CD4-positive, alpha-beta T cell (primary cell): ENCODE data around the gene KLF13. TPM values are rescaled to one million over a fixed set of nuclear protein-coding genes. Genes with fewer than 3 reads are reported as not detected.
A peak's percentile ranks its signal among the peaks of the same experiment; 100 is the strongest.

ENCODE experiments used
- ATAC-seq: fragments of 200-7000 bp; cut with Tn5 transposase; one replicate; pipeline ENCODE4 v1.10.0; 2022; ENCODE audit warnings: mild to moderate bottlenecking; ENCODE audit not compliant: poor library complexity
- CTCF ChIA-PET: fragments of 350-600 bp; sonication (Branson Sonifier 250); formaldehyde crosslinking; loops from one replicate; lab custom pipeline; 2021; ENCODE audit warnings: antibody characterized with exemption, inconsistent platforms; lab: Charles Lee
- POLR2A ChIA-PET: fragments of 350-600 bp; sonication (Branson Sonifier 250); formaldehyde crosslinking; loops from one replicate; lab custom pipeline; 2021; ENCODE audit warnings: antibody characterized with exemption, inconsistent platforms; lab: Charles Lee
- DNase-seq, 14 experiments: peaks; one replicate each; pipeline ENCODE4 v3.0.0-alpha.2; 2013 to 2020; ENCODE audit warnings: mixed read lengths in 2 of 14
- H3K27ac ChIP-seq, 2 donors: one replicate each; pipeline versions ENCODE4 v1.5.1 to v1.7.0; 2013; ENCODE audit warnings: low read length in 2 of 2, low read depth in 1 of 2, mild to moderate bottlenecking in 1 of 2
- H3K27me3 ChIP-seq, 2 experiments: 1 replicate in 1 of 2; 2 replicates in 1 of 2; pipeline versions ENCODE4 v1.6.1 to v1.7.0; 2013; ENCODE audit warnings: low read length in 2 of 2, control low read depth in 1 of 2, mild to moderate bottlenecking in 1 of 2, moderate library complexity in 1 of 2; ENCODE audit not compliant: insufficient read depth in 2 of 2, control insufficient read depth in 1 of 2
- H3K36me3 ChIP-seq: one replicate; pipeline ENCODE4 v1.6.1; 2013; ENCODE audit warnings: low read length, control low read depth; ENCODE audit not compliant: insufficient read depth
- H3K4me1 ChIP-seq: one replicate; pipeline ENCODE4 v1.6.1; 2013; ENCODE audit warnings: low read length, control low read depth; ENCODE audit not compliant: insufficient read depth
- H3K4me3 ChIP-seq: one replicate; pipeline ENCODE4 v1.5.1; 2013; ENCODE audit warnings: mild to moderate bottlenecking, low read length, moderate library complexity
- H3K9me3 ChIP-seq, 2 experiments: 1 replicate in 1 of 2; 2 replicates in 1 of 2; pipeline versions ENCODE4 v1.6.1 to v1.7.0; 2013; ENCODE audit warnings: low read length in 2 of 2, mild to moderate bottlenecking in 2 of 2, control low read depth in 1 of 2, moderate library complexity in 1 of 2; ENCODE audit not compliant: control insufficient read depth in 1 of 2, insufficient read depth in 1 of 2
- H3K27ac Mint-ChIP-seq: one replicate; pipeline ENCODE4 v1.8.0; 2020; ENCODE audit warnings: mixed read lengths
- H3K27me3 Mint-ChIP-seq: one replicate; pipeline ENCODE4 v1.8.0; 2021; ENCODE audit warnings: mixed read lengths
- H3K36me3 Mint-ChIP-seq: one replicate; pipeline ENCODE4 v1.8.0; 2021; ENCODE audit warnings: low read depth, mixed read lengths
- H3K4me1 Mint-ChIP-seq: one replicate; pipeline ENCODE4 v1.8.0; 2021; ENCODE audit warnings: low read depth, mixed read lengths
- H3K4me3 Mint-ChIP-seq: one replicate; pipeline ENCODE4 v1.8.0; 2020; ENCODE audit warnings: mild to moderate bottlenecking, mixed read lengths
- H3K9me3 Mint-ChIP-seq: one replicate; pipeline ENCODE4 v1.8.0; 2020; ENCODE audit warnings: mixed read lengths
- CTCF ChIP-seq: fragments of 200-600 bp; IDR thresholded peaks from one replicate; pipeline ENCODE4 v1.8.0; 2022; ENCODE audit warnings: antibody characterized with exemption, mild to moderate bottlenecking
- intact Hi-C, 2 experiments: fragments of 100-400 bp; cut with DNase I in 1 of 2; cut with micrococcal nuclease in 1 of 2; formaldehyde crosslinking; loops; one replicate each; pipeline versions ENCODE4 v1.15.1 to v1.9.0; 2023 to 2025; cut with DNase I, micrococcal nuclease
- total RNA-seq, 174 experiments: library from RNA in 2 of 174; stranded (reverse) in 2 of 174; gene quantifications; one replicate each; pipeline ENCODE4 v1.2.3 and lab custom pipeline; 2021 to 2026

Gene KLF13
- total RNA-seq, 2 experiments from 2014 or later, result 284 to 308 TPM

- ATAC-seq, result no peak
- POLR2A ChIA-PET, result interaction anchor here (0.7 to 9.1 kb wide), 19 partner anchors 9 to 163 kb away, joined by 3 to 566 read pairs (median 13); no protein-coding TSS in a partner anchor
Observed at GRCh38 chr15:31324806-31325594, 1.6 kb upstream of the KLF13 start.

GRCh38 chr15:31325595-31326155 lies 960 bp upstream of the KLF13 start:
- DNase-seq, result peak; percentile 37 to 83 (median 67)
- TF ChIP-seq CTCF, result no peak
- peaks cover 38% of the 10 kb centered on the region for H3K4me1 ChIP-seq
- H3K27me3 ChIP-seq, result no peaks in the 10 kb centered on the region
- H3K27ac ChIP-seq, result peak overlapping the region; percentile 71 to 95
- H3K4me3 ChIP-seq, result peak overlapping the region; percentile 59
- no peaks in the 10 kb centered on the region for H3K27me3 Mint-ChIP-seq
- ATAC-seq, result no peak
- peak overlapping the region; percentile 95 for H3K4me3 Mint-ChIP-seq
- H3K9me3 ChIP-seq, result no peaks in the 10 kb centered on the region
- peak overlapping the region; percentile 96 for H3K27ac Mint-ChIP-seq
- no peaks in the 10 kb centered on the region for H3K9me3 Mint-ChIP-seq
- peaks cover 11% of the 10 kb centered on the region for H3K36me3 ChIP-seq
- intact Hi-C loops, result loop anchor here (1.0 to 10.0 kb wide), 7 partner anchors 59 to 1872 kb away; partner anchors contain the start of gene OTUD7A (in 1 of the 2)
- peaks cover 58% of the 10 kb centered on the region for H3K4me1 Mint-ChIP-seq
- ChIA-PET CTCF (interaction anchor here (0.8 to 4.8 kb wide), 9 partner anchors 9 to 164 kb away, joined by 3 to 23 read pairs (median 3); no protein-coding TSS in a partner anchor), POLR2A (interaction anchor here (0.7 to 9.1 kb wide), 37 partner anchors 10 to 700 kb away, joined by 3 to 566 read pairs (median 8); partner anchors contain the start of gene ARHGAP11B)
- H3K36me3 Mint-ChIP-seq, result peaks cover 35% of the 10 kb centered on the region

More at GRCh38 chr15:31324806-31325594, 1.6 kb upstream of the KLF13 start:
- peaks cover 28% of the 10 kb centered on the region for H3K36me3 Mint-ChIP-seq
- no peak for TF ChIP-seq CTCF
- DNase-seq, result no peak
- Histone ChIP-seq H3K4me3 (peak overlapping the region; percentile 59), H3K4me1 (peaks cover 33% of the 10 kb centered on the region), H3K27ac (peak overlapping the region; percentile 71 to 95), H3K36me3 (peaks cover 5% of the 10 kb centered on the region), H3K9me3 (no peaks in the 10 kb centered on the region), H3K27me3 (no peaks in the 10 kb centered on the region)
- H3K27me3 Mint-ChIP-seq, result no peaks in the 10 kb centered on the region
- intact Hi-C loops, result loop anchor here (1.0 to 10.0 kb wide), 5 partner anchors 67 to 1872 kb away; partner anchors contain the start of gene OTUD7A (in 1 of the 2)
- CTCF ChIA-PET, result interaction anchor here (0.8 to 4.8 kb wide), 5 partner anchors 22 to 165 kb away, joined by 3 to 23 read pairs (median 3); no protein-coding TSS in a partner anchor
- peak overlapping the region; percentile 96 for H3K27ac Mint-ChIP-seq
- H3K9me3 Mint-ChIP-seq, result no peaks in the 10 kb centered on the region
- H3K4me1 Mint-ChIP-seq, result peaks cover 57% of the 10 kb centered on the region
- H3K4me3 Mint-ChIP-seq, result peak overlapping the region; percentile 95
